ENCODE results near the gene DPP10.
"Not testable (repeated sequence)": the region's sequence is repeated elsewhere in the genome, so short reads cannot be mapped to it uniquely, and the experiment has no call there.

The DPP10 gene

GRCh38 chr2:115422004-115422634 lies 979.7 kb downstream of the DPP10 start:
- H3K4me3 Mint-ChIP-seq, result no peak overlapping the region
- no peaks in the 10 kb centered on the region for H3K36me3 Mint-ChIP-seq (ENCODE audit: insufficient read depth)
- H3K27me3 Mint-ChIP-seq, result no peaks in the 10 kb centered on the region
- no peak for DNase-seq (ENCODE audit: low spot score in 2 of 2)
- H3K9me3 Mint-ChIP-seq, result peaks cover 29% of the 10 kb centered on the region
- H3K27ac Mint-ChIP-seq (ENCODE audit: low read depth), result no peak overlapping the region
- H3K4me1 Mint-ChIP-seq, result no peaks in the 10 kb centered on the region
- no peak for ATAC-seq (replicated peaks; ENCODE audit: extremely low read depth, poor library complexity, severe bottlenecking)

- ATAC-seq (replicated peaks; ENCODE audit: extremely low read depth, poor library complexity, severe bottlenecking), result no peak
- H3K36me3 Mint-ChIP-seq (ENCODE audit: insufficient read depth), result no peaks in the 10 kb centered on the region
- no peak overlapping the region for H3K4me3 Mint-ChIP-seq
- no peaks in the 10 kb centered on the region for H3K4me1 Mint-ChIP-seq
- DNase-seq (ENCODE audit: low spot score in 2 of 2), result no peak
- no peak overlapping the region for H3K27ac Mint-ChIP-seq (ENCODE audit: low read depth)
- H3K27me3 Mint-ChIP-seq, result no peaks in the 10 kb centered on the region
- peaks cover 29% of the 10 kb centered on the region for H3K9me3 Mint-ChIP-seq
These were observed 985.0 kb downstream of the DPP10 start for GRCh38 chr2:115427436-115427835.

- not testable (repeated sequence) for H3K36me3 Mint-ChIP-seq (ENCODE audit: insufficient read depth); H3K27ac Mint-ChIP-seq (ENCODE audit: low read depth); H3K4me3 Mint-ChIP-seq; DNase-seq (ENCODE audit: low spot score in 2 of 2); H3K27me3 Mint-ChIP-seq; H3K4me1 Mint-ChIP-seq; ATAC-seq (replicated peaks; ENCODE audit: extremely low read depth, poor library complexity, severe bottlenecking)
- peaks cover 15% of the 10 kb centered on the region for H3K9me3 Mint-ChIP-seq
These were observed 998.3 kb downstream of the DPP10 start for GRCh38 chr2:115440746-115441145.

GRCh38 chr2:115443539-115444185 lies 1001.2 kb downstream of the DPP10 start:
- DNase-seq (ENCODE audit: low spot score in 2 of 2) (no peak), ATAC-seq (replicated peaks; ENCODE audit: extremely low read depth, poor library complexity, severe bottlenecking) (no peak)
- Mint-ChIP-seq H3K27me3 (no peaks in the 10 kb centered on the region), H3K9me3 (peaks cover 36% of the 10 kb centered on the region), H3K4me1 (no peaks in the 10 kb centered on the region), H3K4me3 (no peak overlapping the region), H3K36me3 (ENCODE audit: insufficient read depth) (no peaks in the 10 kb centered on the region), H3K27ac (ENCODE audit: low read depth) (no peak overlapping the region)

GRCh38 chr2:115460008-115460407 lies 1017.6 kb downstream of the DPP10 start:
- H3K9me3 Mint-ChIP-seq, result peaks cover 18% of the 10 kb centered on the region
- H3K36me3 Mint-ChIP-seq (ENCODE audit: insufficient read depth), result peaks cover 1% of the 10 kb centered on the region
- no peak for DNase-seq (ENCODE audit: low spot score in 2 of 2)
- no peaks in the 10 kb centered on the region for H3K4me1 Mint-ChIP-seq
- H3K4me3 Mint-ChIP-seq, result no peak overlapping the region
- no peaks in the 10 kb centered on the region for H3K27me3 Mint-ChIP-seq
- no peak overlapping the region for H3K27ac Mint-ChIP-seq (ENCODE audit: low read depth)
- no peak for ATAC-seq (replicated peaks; ENCODE audit: extremely low read depth, poor library complexity, severe bottlenecking)

- no peak overlapping the region for H3K27ac Mint-ChIP-seq (ENCODE audit: low read depth)
- H3K9me3 Mint-ChIP-seq, result peaks cover 13% of the 10 kb centered on the region
- no peaks in the 10 kb centered on the region for H3K36me3 Mint-ChIP-seq (ENCODE audit: insufficient read depth)
- no peak for DNase-seq (ENCODE audit: low spot score in 2 of 2)
- no peaks in the 10 kb centered on the region for H3K27me3 Mint-ChIP-seq
- no peaks in the 10 kb centered on the region for H3K4me1 Mint-ChIP-seq
- ATAC-seq (replicated peaks; ENCODE audit: extremely low read depth, poor library complexity, severe bottlenecking), result no peak
- H3K4me3 Mint-ChIP-seq, result no peak overlapping the region
These were observed 1038.3 kb downstream of the DPP10 start for GRCh38 chr2:115480741-115481140.

GRCh38 chr2:115481842-115482241 lies 1039.4 kb downstream of the DPP10 start:
- Mint-ChIP-seq H3K36me3 (ENCODE audit: insufficient read depth) (no peaks in the 10 kb centered on the region), H3K9me3 (peaks cover 5% of the 10 kb centered on the region), H3K27ac (ENCODE audit: low read depth) (no peak overlapping the region), H3K27me3 (no peaks in the 10 kb centered on the region), H3K4me3 (no peak overlapping the region), H3K4me1 (no peaks in the 10 kb centered on the region)
- DNase-seq (ENCODE audit: low spot score in 2 of 2), result no peak
- ATAC-seq (replicated peaks; ENCODE audit: extremely low read depth, poor library complexity, severe bottlenecking), result no peak

GRCh38 chr2:115483666-115484065 lies 1041.2 kb downstream of the DPP10 start:
- Mint-ChIP-seq H3K4me3 (no peak overlapping the region), H3K36me3 (ENCODE audit: insufficient read depth) (no peaks in the 10 kb centered on the region), H3K9me3 (peaks cover 5% of the 10 kb centered on the region), H3K27ac (ENCODE audit: low read depth) (no peak overlapping the region), H3K27me3 (no peaks in the 10 kb centered on the region), H3K4me1 (no peaks in the 10 kb centered on the region)
- no peak for DNase-seq (ENCODE audit: low spot score in 2 of 2)
- no peak for ATAC-seq (replicated peaks; ENCODE audit: extremely low read depth, poor library complexity, severe bottlenecking)

- no peak for DNase-seq (ENCODE audit: low spot score in 2 of 2)
- H3K27ac Mint-ChIP-seq (ENCODE audit: low read depth), result no peak overlapping the region
These were observed 1042.0 kb downstream of the DPP10 start for GRCh38 chr2:115484486-115484885.

GRCh38 chr2:115484983-115485382 lies 1042.5 kb downstream of the DPP10 start:
- Mint-ChIP-seq H3K27ac (ENCODE audit: low read depth) (no peak overlapping the region), H3K4me3 (no peak overlapping the region), H3K9me3 (peaks cover 7% of the 10 kb centered on the region), H3K4me1 (no peaks in the 10 kb centered on the region), H3K27me3 (no peaks in the 10 kb centered on the region), H3K36me3 (ENCODE audit: insufficient read depth) (no peaks in the 10 kb centered on the region)
- ATAC-seq (replicated peaks; ENCODE audit: extremely low read depth, poor library complexity, severe bottlenecking) (no peak), DNase-seq (ENCODE audit: low spot score in 2 of 2) (no peak)

More at GRCh38 chr2:115484486-115484885, 1042.0 kb downstream of the DPP10 start:
- Mint-ChIP-seq H3K27me3 (no peaks in the 10 kb centered on the region), H3K4me3 (no peak overlapping the region), H3K36me3 (ENCODE audit: insufficient read depth) (no peaks in the 10 kb centered on the region), H3K9me3 (peaks cover 5% of the 10 kb centered on the region), H3K4me1 (no peaks in the 10 kb centered on the region)
- ATAC-seq (replicated peaks; ENCODE audit: extremely low read depth, poor library complexity, severe bottlenecking), result no peak

GRCh38 chr2:115491186-115491793 lies 1048.8 kb downstream of the DPP10 start:
- ATAC-seq (replicated peaks; ENCODE audit: extremely low read depth, poor library complexity, severe bottlenecking), result no peak
- Mint-ChIP-seq H3K27ac (ENCODE audit: low read depth) (no peak overlapping the region), H3K4me1 (no peaks in the 10 kb centered on the region), H3K27me3 (no peaks in the 10 kb centered on the region), H3K9me3 (peaks cover 14% of the 10 kb centered on the region), H3K36me3 (ENCODE audit: insufficient read depth) (no peaks in the 10 kb centered on the region), H3K4me3 (no peak overlapping the region)
- no peak for DNase-seq (ENCODE audit: low spot score in 2 of 2)

GRCh38 chr2:115505331-115505730 lies 1062.9 kb downstream of the DPP10 start:
- no peak for ATAC-seq (replicated peaks; ENCODE audit: extremely low read depth, poor library complexity, severe bottlenecking)
- no peak for DNase-seq (ENCODE audit: low spot score in 2 of 2)

GRCh38 chr2:115520727-115521126 lies 1078.3 kb downstream of the DPP10 start:
- no peak for DNase-seq (ENCODE audit: low spot score in 2 of 2)
- Mint-ChIP-seq H3K4me3 (no peak overlapping the region), H3K9me3 (peaks cover 9% of the 10 kb centered on the region), H3K27me3 (no peaks in the 10 kb centered on the region), H3K36me3 (ENCODE audit: insufficient read depth) (no peaks in the 10 kb centered on the region), H3K27ac (ENCODE audit: low read depth) (no peak overlapping the region), H3K4me1 (no peaks in the 10 kb centered on the region)
- ATAC-seq (replicated peaks; ENCODE audit: extremely low read depth, poor library complexity, severe bottlenecking), result no peak

More at GRCh38 chr2:115505331-115505730, 1062.9 kb downstream of the DPP10 start:
- Mint-ChIP-seq H3K36me3 (ENCODE audit: insufficient read depth) (no peaks in the 10 kb centered on the region), H3K4me3 (no peak overlapping the region), H3K27ac (ENCODE audit: low read depth) (no peak overlapping the region), H3K27me3 (no peaks in the 10 kb centered on the region), H3K9me3 (peaks cover 21% of the 10 kb centered on the region), H3K4me1 (no peaks in the 10 kb centered on the region)
